GM19438 (cell line): Measurements from ENCODE around the gene IKBKG.
"Not testable (repeated sequence)": the region's sequence is repeated elsewhere in the genome, so short reads cannot be mapped to it uniquely, and the experiment has no call there.

ENCODE experiments used
- ATAC-seq: cut with Tn5 transposase; IDR thresholded peaks from one replicate; pipeline ENCODE4 v1.9.1; 2021; ENCODE audit warnings: low read depth; ENCODE audit not compliant: unreplicated experiment

IKBKG gene

DNA sequence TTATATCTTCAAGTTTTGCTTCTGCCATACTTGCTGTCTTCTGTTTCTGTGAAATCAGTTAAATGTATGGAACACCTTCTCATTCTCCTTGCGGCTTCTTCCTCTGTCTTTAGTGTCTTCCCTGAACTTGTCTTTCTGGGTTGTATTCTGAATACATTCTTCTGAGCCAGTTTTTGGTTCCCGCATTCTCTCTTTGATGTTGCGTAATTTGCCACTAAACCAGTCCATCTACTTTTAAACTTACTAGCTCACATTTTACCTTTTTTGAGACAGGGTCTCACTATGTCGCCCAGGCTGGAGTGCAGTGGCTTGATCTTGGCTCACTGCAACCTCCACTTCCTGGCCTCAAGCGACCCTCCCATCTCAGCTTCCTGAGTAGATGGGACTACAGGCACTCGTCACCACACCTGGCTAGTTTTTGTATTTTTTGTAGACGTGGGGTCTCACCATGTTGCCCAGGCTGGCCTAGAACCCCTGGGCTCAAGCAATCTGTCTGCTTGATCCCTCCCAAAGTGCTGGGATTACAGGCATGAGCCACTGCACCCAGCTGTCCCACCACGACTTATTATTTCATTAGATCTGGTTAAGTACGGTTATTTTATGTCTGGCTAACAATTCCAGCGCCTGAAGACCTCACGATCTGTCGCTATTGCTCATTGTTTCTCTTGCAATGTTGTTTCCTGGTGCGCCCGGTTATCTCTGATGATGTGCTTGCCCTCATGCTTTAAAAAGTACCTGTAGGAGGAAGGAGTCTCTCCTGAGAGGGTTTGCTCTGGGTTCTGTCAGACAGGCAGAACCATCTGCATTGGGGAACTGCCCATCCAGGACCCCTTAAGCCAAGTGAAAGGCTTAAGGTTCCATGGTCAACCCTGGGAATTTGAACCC is 21.6 kb upstream of the IKBKG start:
- ATAC-seq, result no peak

DNA sequence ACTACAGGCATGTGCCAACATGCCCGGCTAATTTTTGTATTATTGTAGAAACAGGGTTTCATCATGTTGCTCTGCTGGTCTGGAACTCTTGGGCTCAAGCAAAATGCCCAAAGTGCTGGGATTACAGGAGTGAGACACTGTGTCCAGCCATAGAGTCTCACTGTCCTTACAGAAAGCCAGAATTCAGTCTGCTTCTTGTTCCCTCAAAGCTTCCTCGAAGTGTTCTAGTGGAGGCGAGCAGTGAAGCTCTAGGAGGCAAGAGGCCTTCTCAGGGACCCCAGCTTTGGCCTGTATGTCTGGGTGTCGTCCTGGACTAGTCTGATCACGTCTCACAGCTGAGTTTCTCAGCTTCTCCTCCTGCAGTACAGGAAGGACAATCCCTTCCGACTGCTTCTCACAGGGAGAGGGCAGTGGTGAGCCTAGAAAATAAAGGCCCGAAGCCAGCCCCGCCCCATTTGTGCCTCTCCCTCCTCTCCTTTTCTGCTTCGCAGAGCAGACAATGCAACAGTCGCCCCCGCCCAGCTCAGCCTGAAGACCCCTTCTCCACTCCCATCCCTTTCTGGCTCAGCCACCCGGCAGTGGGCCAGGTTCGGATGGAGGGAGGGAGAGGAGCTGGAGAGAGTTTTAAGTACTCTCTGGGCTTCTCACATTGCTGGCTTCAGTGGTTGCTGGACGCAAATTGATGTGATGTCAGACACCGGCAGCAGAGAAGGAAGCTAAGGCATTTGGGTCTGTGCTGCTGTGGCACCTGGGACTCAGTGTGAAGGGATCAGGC is 20.3 kb upstream of the IKBKG start:
- peak; percentile 86 for ATAC-seq

DNA sequence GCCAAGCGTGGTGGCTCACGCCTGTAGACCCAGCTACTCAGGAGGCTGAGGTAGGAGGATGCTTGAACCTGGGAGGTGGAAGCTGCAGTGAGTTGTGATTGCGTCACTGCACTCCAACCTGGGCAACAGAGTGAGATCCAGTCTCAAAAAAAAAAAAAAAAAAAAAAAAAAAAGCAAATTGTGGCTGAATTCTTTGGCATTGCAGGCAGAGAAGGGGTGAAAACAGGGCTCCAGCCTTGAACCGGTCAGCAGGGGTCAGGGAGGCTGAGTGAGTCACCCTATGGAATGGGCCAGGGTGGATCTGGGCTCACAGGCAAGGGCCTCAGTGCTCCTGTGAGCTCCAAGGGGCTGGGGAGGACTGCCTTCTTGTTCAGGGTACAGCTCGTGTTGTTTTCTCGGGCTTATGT is 18.2 kb upstream of the IKBKG start:
- no peak for ATAC-seq

DNA sequence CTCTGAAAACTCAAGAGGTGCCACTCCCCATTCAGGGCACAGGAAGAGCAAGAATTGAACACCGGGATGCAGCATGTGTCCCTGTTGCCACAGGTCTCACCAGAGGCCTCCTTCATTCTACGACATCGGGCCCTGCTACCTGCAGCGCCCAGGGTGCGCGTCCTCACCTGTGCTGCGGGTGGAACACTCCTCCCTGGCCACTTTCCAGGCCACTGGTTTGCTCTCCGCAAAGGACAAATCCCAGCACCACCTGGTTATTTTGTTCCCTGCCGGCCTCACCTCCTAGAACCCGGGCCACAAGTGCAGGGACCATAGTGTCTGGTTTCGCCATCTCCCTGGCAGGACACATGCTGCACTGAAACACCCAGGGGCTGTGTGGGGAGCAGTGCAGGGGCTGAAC is 17.1 kb upstream of the IKBKG start:
- ATAC-seq, result no peak

DNA sequence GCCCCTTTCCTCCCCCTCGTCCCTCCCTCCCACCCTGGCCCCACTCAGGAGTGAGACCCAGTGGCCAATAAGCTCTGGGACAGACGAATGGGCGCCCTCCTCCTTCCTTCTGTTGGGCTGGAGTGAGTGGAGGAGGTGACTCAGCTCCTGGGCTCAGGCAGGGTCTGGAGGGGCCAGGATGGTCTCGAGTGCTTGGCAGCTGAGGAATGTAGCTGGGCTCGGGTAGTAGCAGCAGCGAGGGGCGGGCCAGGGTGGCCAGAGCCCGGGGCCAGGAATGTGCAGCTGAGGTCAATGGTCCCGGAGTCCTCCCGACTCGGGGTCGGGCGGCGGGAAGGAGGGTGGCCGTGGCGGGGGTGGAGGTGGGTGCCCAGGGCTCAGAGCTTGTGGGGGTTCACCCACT is 15.8 kb upstream of the IKBKG start:
- ATAC-seq, result no peak

DNA sequence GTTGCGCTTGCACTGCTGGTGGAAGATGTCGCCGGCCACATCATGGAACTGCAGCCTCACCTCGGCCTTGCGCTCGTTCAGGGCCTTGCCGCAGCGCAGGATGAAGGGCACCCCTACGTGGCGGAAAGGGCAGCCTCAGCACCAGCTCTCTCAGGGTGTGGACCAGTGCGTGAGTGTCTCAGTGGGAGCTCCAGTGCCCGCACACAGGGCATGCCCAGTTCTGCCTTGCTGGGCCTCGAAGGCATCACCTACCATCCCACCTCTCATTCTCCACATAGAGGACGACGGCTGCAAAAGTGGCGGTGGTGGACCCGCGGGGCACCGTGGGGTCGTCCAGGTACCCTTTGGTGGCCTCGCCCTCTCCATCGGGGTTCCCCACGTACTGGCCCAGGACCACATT is 14.7 kb upstream of the IKBKG start:
- ATAC-seq, result no peak

DNA sequence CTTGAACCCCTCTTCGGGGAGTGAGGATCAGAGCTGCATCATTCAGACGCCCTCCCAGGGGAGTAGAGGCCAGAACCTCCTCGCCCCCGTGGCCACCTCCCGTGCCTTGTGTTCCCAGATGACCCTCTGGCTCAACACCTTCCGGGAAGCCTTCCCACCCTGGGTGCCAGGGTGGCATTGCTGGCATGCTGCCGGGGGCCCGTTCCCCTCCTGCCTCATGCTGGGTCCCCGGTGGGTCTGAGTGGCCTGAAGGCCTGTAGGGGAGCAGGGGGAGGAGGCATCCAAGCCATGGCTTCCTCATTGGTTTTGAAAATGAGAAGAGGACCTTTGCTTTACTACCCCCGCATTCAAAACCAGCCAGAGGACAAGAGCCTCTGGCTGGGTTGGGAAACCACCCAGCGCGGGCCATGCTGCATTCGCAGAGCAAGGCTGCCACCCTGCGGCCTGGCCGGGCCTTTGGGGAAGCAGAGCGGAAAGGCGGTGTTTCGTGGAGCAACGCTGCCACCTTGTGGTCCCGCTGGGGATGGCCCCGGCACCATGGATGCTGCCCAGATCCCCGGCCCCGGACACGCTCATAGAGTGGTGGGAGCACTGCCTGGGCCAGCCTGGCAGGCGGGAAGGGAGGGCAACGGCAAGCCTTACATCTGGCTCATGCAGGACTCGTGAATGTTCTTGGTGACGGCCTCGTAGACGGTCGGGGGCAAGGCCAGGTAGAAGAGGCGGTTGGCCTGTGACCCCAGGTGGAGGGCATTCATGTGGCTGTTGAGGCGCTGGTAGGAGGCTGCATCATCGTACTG is 12.7 kb upstream of the IKBKG start:
- peak; percentile 88 for ATAC-seq

DNA sequence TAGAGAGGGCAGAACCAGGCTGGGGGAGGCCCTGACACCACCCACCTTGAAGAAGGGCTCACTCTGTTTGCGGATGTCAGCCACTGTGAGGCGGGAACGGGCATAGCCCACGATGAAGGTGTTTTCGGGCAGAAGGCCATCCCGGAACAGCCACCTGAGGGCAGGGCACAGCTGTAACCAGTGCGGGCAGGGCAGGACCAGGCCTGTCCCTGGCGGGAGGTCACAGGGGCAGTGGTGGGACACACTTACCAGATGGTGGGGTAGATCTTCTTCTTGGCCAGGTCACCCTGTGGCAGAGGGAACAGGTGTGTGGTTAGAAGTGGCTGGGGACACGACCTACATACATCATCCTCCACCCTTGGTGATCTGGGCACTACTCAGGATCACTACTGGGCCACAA is 11.5 kb upstream of the IKBKG start:
- no peak for ATAC-seq

DNA sequence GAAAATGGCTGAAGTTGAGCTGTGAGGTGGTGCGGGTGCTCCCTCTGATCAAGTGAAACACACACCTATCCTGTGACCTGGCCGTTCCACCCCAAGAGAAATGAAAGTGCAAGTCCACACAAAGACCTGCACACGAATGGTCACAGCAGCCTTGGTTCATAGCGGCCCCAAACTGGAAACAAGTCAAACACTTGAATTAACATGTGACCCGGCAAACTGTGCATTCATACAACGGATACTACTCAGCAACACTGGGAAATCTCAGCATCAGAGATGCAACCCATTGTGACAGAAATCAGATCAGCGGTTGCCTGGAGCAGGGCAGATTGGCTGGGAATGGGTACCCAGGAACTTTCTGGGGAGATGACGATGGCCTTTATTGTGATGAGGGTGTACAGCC is 8.3 kb upstream of the IKBKG start:
- ATAC-seq, result no peak

DNA sequence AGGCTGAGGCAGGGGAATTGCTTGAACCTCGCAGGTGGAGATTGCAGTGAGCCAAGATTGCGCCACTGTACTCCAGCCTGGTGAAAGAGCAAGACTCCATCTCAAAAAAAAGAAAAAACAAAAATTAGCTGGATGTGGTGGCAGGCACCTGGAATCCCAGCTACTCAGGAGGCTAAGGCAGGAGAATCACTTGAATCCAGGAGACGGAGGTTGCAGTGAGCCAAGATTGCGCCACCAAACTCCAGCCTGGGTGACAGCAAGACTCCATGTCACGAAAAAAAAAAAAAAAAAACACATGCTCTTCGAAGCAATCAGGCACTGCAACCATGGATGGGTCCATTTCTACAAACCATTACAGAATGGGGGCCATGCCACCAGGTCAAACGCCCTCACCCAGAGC is 7.1 kb upstream of the IKBKG start:
- ATAC-seq, result not testable (repeated sequence)

DNA sequence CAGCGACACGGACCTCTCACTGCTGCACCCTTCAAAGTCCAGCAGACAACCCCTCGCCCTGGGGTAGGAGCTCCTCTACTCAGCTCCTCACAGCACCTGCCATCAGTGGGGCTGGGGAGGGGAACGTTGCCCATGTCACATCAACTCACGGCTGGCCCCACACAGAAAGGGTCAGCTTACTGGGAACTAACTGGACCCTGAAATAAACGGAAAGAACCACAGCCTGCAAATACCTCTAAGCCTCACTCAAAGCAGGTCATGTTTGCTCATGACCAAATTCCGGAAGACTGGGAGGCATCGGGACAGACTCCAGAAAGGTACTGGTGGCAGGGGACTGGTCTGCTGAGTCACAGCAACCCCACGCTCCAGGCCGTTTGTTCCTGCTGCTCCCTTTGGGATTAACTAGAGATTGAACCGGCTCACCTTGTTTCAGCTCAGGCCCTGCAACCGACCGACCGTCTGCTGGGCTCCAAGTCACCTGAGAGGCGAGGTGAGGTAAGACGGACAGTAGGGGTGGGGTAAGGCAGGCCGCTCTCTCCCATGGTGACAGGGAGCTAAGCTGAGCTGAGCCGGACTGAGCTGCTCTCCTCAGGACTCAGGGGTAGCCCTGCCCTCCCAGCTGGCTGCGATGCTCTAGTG is 6.4 kb upstream of the IKBKG start:
- ATAC-seq, result no peak

DNA sequence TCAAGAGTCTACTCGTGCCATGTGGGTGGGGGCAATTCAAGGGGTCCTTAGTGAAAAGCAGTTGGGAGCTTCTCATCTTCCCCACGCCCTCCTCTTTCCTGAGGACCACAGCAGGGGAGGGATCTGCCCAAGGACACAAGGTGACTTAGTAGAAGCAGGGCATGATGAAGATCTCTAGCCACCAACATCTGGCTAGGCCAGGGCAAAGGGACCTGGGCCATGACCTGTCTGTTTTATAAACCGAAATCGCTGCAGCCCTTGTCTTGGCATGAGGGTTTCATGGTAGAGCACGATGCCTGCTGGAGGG is 5.9 kb upstream of the IKBKG start:
- ATAC-seq, result no peak

DNA sequence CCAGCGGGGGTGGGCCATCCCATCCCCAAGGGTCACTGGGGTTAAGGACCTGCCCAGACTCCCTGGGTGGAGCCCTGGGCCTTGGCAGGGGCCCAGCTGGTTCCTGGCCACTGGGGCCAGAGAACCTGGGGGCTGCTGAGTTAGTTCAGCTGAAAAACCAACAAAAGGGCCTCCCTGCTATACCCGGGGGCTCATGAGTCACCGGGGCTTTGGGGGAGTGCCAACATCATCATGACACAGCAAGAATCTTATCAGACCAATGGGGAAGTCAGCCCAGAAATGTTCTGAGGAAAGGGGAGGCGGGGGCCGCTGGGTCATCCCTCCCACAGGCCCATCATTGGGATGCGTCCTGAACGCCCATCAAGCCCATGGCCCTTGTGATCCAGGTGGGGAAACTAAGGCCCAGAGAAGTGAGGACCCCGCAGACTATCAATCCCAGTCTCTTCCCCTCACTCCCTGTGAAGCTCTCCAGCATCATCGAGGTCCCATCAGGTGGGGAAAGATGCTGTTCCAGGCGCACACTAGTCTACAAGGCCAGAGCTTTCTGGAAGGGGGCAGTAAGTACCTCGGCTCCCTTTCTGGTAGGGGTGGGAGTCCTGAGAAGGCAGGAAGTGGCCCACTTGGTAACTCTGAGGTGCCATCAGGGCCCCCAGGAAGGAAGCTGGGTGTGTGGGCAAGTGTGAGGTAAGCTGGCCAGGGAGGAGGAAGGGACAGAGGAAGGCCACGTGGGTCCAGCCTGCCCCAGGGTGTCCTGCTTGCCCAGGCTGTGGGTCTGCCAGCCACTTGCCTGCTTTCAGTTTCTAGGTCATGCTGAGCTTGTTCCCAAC is 5.3 kb upstream of the IKBKG start:
- ATAC-seq, result no peak

DNA sequence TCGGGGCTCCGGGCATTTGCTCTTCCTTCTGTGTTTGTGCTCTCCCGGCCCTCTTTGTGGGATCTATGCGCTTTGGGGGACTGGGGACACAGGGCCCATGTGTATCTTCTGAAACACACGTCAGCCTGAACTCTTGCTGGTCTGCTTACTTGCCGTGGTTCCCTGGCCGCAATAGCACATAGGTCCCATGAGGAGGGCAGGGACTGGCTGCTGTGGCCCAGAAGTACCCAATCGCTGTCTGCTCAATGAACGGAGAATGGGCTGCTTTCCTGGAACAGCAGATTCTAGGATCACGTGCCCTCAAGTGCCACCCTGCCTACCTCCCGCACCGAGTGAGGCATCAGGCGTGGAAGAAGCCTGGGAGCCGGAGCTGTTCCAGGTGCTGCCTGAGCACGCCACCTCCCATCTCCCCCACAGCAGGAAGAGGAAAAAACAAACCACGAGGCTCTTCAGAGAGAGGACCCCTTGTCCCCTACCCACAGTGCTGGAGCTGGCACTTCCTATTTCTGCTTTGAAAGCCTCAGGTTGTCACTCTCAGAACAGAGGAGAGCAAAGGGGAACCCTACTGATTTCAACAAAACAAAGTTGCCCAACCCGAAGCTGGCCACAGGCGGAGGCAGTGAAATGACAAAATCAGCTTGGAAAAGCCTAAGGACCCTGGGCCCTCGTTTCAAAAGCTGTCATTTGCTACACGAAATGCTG is 4.5 kb upstream of the IKBKG start:
- no peak for ATAC-seq

DNA sequence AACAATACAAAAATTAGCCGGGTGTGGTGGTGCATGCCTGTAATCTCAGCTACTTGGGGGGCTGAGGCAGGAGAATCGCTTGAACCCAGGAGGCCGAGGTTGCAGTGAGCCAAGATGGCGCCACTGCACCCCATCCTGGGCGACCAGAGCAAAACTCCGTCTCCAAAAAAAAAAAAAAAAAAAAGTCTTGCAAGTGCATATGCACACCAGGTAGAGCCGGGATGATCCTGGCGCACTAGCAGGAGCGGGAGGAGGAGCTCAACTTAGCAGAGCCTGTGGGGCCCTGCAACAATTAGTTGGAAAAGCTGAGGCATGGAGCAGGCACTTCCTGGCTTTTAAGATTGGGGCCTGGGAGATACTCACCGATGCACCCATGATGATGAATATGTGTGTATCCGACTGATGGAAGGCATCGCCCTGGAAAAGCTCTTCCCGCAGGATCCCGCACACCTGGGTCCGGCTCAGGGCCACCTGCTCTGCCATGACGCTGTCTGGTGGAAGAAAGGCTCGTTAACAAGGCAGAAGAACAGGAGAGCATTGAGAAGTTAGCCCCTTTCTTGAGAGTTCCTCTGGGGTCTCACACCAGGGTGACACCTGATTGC is 1.6 kb upstream of the IKBKG start:
- ATAC-seq, result no peak

DNA sequence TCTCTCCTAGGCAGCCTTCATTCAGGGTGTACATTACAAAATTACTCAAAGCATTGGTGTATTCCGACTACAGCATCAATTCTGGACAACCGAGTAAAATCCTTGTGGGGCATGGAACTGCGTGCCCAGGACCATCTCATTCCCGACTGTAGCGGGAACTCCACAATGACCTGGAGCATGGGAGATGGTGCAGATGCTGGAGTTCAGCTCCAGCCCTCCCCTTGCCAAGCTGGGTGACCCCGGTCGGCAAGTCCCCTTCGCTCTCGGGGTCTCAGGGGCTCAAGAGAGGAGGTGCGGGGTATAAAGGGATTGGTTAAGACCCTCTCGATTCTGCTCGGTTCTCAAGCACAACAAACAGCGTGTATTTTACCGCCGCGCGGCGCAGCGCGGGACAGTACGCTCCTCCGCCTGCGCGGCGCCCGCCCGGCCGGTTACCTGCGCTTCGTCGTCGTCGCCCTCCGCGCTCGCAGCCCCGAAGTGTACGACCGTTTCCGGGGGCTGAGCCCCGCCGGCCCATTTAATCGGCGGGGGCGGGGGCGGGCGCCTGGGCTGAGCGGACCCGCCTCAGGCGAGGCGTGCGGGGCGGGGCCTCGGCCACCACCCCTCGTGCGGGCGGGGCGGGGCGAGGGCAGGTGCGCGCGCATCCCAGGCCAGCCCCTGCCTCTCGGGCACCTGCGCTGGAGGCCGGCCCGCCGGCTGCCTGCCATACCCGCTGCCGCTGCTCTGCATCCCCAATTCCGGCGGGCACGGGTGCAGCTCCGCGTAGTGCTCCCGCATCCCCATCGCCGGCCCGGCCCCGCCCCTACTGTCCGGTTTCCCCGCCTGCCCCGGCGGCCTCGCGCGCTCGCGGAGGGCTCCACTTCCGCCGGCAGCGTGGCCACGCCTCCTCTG is 821 bp upstream of the IKBKG start, which contains the start of gene G6PD:
TSS of gene G6PD (minus strand) at position 493 of the 891 bp plus-strand sequence. CDS start 691 bp downstream, outside the sequence.
- peak; percentile 36 for ATAC-seq

DNA sequence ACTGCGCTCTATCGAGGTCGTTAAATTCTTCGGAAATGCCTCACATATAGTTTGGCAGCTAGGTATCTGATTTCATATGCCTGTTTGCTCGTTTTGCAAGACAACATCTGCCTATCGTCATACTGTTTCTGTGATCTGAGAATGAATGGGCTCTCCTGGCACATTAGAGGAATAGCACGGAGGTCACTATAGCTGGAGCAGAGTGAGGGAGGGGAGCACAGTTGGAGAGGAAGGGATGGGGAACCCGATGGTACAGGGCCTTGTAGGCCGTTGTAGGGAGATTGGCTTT is 552 bp downstream of the IKBKG start:
- no peak for ATAC-seq

DNA sequence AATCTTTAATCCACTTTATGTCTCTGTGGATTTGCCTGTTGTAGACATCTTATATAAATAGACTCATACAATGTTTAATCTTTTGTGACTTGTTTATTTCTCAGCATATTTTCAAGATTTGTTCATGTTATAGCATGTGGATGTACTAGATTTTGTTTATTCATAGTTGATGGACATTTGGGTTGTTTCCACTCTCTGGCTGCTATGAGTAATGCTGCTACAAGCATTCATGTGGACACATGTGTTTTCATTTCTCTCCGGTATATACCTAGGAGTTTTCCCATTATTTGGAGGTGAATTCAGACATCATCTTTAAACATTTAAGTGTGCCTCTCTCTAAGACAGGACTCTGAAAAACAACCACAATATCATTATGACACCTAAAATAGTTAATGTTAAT is 2.3 kb downstream of the IKBKG start:
- ATAC-seq, result no peak
